GM12873 (cell line): Measurements from ENCODE around the gene PCDH12.

ENCODE experiments used
- TF ChIP-seq, protein P1 (sequence below): IDR thresholded peaks from 2 replicates; pipeline ENCODE4 v1.5.1; 2012; ENCODE audit warnings: low read depth, mild to moderate bottlenecking, moderate library complexity, low read length, control low read depth; ENCODE audit not compliant: insufficient read depth; ENCODE audit errors: missing control alignments

PCDH12 gene

DNA sequence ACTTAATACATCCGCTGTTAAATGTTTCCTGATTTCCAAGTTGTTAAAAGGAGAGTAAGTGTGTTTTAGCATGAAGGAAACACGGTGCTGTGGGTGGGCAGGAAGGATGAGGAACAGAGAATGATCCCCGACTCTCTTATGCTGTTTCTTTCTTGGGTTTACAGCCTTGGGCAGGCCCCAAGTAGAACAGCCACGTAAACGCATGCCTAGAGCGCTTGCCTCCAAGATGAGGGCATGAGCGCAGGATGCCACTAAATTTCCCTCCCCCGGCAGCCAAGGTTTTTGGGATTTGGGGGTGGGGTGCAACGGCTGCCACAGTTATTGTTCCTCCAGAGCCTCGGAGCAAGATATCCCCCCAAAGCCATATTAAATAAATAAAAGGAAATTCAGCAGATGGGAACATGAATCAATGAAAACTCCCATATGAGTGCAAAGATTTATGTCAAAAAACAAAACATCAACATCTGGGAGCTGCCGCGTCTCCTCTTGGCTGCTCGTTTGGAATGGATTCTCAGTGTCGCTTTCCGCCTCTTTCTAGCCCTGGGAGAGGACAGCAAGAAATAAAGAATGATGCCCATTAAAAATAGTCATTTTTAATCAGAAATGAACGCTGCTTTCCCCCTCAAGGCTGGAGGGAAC, 44.3 kb downstream of the PCDH12 start:
- TF ChIP-seq, protein P1, sequence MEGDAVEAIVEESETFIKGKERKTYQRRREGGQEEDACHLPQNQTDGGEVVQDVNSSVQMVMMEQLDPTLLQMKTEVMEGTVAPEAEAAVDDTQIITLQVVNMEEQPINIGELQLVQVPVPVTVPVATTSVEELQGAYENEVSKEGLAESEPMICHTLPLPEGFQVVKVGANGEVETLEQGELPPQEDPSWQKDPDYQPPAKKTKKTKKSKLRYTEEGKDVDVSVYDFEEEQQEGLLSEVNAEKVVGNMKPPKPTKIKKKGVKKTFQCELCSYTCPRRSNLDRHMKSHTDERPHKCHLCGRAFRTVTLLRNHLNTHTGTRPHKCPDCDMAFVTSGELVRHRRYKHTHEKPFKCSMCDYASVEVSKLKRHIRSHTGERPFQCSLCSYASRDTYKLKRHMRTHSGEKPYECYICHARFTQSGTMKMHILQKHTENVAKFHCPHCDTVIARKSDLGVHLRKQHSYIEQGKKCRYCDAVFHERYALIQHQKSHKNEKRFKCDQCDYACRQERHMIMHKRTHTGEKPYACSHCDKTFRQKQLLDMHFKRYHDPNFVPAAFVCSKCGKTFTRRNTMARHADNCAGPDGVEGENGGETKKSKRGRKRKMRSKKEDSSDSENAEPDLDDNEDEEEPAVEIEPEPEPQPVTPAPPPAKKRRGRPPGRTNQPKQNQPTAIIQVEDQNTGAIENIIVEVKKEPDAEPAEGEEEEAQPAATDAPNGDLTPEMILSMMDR, result no peak

DNA sequence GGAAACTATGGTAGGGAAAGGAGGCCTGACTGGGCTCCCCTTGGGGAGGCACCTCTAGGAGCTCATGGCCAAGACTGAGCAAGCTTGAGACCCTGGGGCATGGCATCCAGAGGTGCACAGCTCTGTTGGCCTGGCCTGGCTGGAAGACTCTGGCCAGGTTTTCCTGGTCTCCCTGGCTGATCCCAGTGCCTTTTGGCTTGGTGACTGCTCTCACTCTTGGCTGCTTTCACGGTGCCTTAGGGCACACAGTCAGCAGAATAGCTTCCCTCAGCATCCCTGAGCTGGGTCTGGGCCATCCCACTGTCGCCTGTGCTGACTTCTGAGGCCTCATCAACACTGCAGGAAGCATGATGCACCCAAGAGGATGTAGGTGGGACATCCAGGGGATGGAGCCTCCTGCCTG, 47.7 kb downstream of the PCDH12 start:
- TF ChIP-seq, protein P1, result no peak

DNA sequence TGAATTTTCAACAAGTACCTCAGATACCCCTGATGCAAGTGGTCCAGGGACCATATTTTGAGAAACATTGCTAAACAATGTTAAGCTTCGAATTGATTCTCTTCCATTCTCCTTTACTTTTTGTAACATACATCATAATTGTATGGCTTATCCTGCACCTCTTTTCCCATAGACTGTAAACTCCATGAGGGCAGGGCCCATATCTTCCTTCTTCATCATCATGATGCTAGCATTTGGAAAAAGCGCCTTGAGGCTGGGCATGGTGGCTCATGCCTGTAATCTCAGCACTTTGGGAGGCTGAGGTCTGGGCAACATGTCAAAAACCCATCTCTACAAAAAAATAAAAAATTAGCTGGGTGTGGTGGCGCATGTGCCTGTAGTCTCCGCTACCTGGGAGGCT, 48.8 kb downstream of the PCDH12 start:
- TF ChIP-seq, protein P1, result no peak

DNA sequence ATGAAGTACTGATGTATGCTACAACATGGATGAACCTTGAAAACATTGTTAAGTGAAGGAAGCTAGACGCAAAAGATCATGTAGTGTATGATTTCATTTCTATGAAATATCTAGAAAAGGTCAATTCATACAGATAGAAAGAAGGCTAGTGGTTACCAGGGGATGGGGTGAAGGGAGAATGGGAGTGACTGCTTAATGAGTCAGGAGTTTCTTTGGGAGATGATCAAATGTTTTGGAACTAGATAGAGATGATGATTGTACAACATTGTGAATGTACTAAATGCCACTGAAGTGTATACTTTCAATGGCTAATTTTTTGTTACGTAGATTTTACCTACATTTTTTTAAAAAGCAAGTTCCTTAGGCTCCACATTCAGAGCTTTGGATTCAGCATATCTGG, 49.2 kb downstream of the PCDH12 start:
- TF ChIP-seq, protein P1, result no peak

DNA sequence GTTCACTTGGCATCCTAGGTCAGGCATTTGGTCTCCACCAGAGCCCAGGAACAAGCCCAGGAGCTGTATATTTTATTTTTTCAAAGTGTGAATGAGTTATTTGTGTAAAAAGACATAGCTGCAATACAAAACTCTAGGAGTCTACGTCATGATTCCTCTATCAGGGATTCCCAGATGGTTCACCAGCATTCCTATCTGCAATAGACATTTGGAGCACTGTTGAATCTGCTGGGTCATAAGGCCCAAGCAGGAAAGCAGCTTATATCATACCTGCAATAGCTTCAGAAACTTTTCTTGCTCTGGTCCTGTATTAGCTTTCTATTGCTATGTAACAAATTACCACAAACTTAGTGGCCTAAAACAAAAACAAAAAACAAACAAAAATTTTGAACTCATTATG, 51.0 kb downstream of the PCDH12 start:
- TF ChIP-seq, protein P1, result no peak

DNA sequence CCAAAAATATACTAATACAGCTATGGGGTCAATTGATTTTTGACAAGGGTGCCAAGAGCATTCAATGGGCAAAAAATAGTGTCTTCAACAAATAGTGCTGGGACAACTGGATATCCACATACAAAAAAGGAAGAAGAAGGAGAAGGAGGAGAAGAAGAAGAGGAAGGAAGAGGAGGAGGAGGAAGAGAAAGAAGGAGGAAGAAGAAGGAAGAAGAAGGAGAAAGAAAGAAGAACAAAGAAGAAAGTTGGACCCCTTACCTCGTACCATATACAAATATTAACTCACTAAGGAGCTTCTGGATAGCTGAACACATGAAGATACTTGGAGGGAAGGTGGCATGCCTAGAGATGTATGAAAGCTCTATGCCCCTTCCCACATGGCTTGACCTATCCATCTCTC, 51.5 kb downstream of the PCDH12 start:
- TF ChIP-seq, protein P1, result no peak

DNA sequence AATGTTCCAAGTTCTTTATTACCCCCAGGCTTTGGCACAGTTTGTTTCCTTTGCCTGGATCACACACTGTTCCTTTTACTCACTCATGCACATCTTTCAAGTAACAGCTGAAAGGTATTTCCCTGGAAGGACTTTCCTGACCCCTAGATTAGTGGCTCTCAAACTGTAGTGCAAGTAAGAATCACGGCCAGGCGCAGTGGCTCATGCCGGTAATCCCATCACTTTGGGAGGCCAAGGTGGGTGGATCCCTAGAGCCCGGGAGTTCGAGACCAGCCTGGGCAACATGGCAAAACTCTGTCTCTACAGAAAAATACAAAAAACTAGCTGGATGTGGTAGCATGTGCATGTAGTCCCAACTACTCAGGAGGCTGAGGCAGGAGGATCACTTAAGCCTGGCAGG, 53.5 kb downstream of the PCDH12 start:
- TF ChIP-seq, protein P1, result no peak

DNA sequence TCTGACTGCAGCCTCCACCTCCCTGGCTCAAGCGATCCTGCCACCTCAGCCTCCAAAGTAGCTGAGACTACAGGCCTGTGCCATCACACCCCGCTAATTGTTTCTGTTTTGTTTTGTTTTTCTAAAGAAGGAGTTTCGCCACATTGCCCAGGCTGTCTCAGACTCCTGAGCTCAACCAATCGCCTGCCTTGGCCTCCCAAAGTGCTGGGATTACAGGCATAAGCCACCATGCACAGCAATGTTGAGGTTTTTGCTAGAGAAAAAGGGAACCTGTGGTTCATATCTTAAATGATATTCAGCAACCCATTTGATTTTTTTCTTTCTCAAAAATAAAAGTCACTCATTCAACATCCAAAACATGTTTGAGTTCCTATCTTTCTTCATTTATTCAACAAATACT, 54.7 kb downstream of the PCDH12 start:
- TF ChIP-seq, protein P1, result no peak
